HepG2 (cell line): Measurements from ENCODE around the gene ECSIT. TPM values are rescaled to one million over a fixed set of nuclear protein-coding genes. Genes with fewer than 3 reads are reported as not detected.
A peak's percentile ranks its signal among the peaks of the same experiment; 100 is the strongest.

Experiments
- CHD4 ChIP-seq: fragments of 200-600 bp; sonication (generic); IDR thresholded peaks from 2 replicates; pipeline ENCODE4 v1.7.0; 2017; ENCODE audit warnings: mild to moderate bottlenecking, low read length, borderline replicate concordance
- FOXK1 ChIP-seq: sonication (generic); formaldehyde crosslinking; IDR thresholded peaks from 2 replicates; pipeline ENCODE4 v1.4.0; 2020; ENCODE audit warnings: low read depth, missing genetic modification reagents, borderline replicate concordance
- HOXA3 ChIP-seq: sonication (generic); formaldehyde crosslinking; IDR thresholded peaks from 2 replicates; pipeline ENCODE4 v1.5.0; 2020; ENCODE audit warnings: missing genetic modification reagents
- IKZF4 ChIP-seq: sonication (generic); formaldehyde crosslinking; IDR thresholded peaks from 2 replicates; pipeline ENCODE4 v1.5.1; 2020; ENCODE audit warnings: borderline replicate concordance, mild to moderate bottlenecking, low read depth, missing genetic modification reagents; ENCODE audit errors: not compliant biosample characterization
- RAD21 ChIP-seq: fragments of 450-650 bp; formaldehyde crosslinking; IDR thresholded peaks from 2 replicates; pipeline ENCODE4 v1.5.0; 2020; ENCODE audit warnings: mild to moderate bottlenecking
- WIZ ChIP-seq: sonication (generic); formaldehyde crosslinking; IDR thresholded peaks from 2 replicates; pipeline ENCODE4 v1.5.1; 2020; ENCODE audit warnings: mild to moderate bottlenecking, missing genetic modification reagents
- ZNF317 ChIP-seq: sonication (generic); formaldehyde crosslinking; IDR thresholded peaks from 2 replicates; pipeline ENCODE4 v1.5.0; 2020; ENCODE audit warnings: mild to moderate bottlenecking, missing genetic modification reagents
- ZNF775 ChIP-seq: sonication (generic); formaldehyde crosslinking; IDR thresholded peaks from 2 replicates; pipeline ENCODE4 v1.4.0; 2020; ENCODE audit warnings: missing genetic modification reagents, mild to moderate bottlenecking, moderate library complexity, borderline replicate concordance
- ZNF83 ChIP-seq: sonication (generic); formaldehyde crosslinking; IDR thresholded peaks from 2 replicates; pipeline ENCODE4 v1.4.0; 2020; ENCODE audit warnings: missing genetic modification reagents, mild to moderate bottlenecking, borderline replicate concordance
- polyA plus RNA-seq, 8 experiments: library from polyadenylated mRNA; depleted of rRNA in 3 of 8; stranded (reverse) in 7 of 8; unstranded in 1 of 8; fragments of >200 nt; fragmentation: Illumina TruSeq in 4 of 8; extraction: Trizol in 4 of 8; gene quantifications; 2 replicates each; pipeline versions ENCODE4 v1.2.1 to v1.2.3, GENCODE V29; 2011 to 2016; ENCODE audit warnings: low read depth in 4 of 8, missing spikeins in 1 of 8, mixed read lengths in 1 of 8; ENCODE audit not compliant: insufficient read depth in 1 of 8
- total RNA-seq, 5 experiments: library from RNA; depleted of rRNA; stranded (reverse); fragments of >200 nt; fragmentation: Illumina TruSeq; extraction: Trizol; gene quantifications; 2 replicates each; pipeline ENCODE4 v1.2.3, GENCODE V29; 2016; ENCODE audit warnings: low read depth in 1 of 5
- TF ChIP-seq, protein P1 (sequence below): sonication (generic); formaldehyde crosslinking; IDR thresholded peaks from 2 replicates; pipeline ENCODE4 v1.5.0; 2020; ENCODE audit warnings: mild to moderate bottlenecking, missing genetic modification reagents, borderline replicate concordance
- TF ChIP-seq, protein P2 (sequence below): sonication (generic); formaldehyde crosslinking; IDR thresholded peaks from 2 replicates; pipeline ENCODE4 v1.5.1; 2020; ENCODE audit warnings: mild to moderate bottlenecking, missing genetic modification reagents
- TF ChIP-seq, protein P3 (sequence below): IDR thresholded peaks from 2 replicates; pipeline ENCODE4 v1.6.1; 2016; ENCODE audit warnings: mild to moderate bottlenecking
- TF ChIP-seq, protein P4 (sequence below): sonication (generic); formaldehyde crosslinking; conservative IDR thresholded peaks from 2 replicates; pipeline ENCODE4 v1.8.0; 2022; ENCODE audit warnings: mild to moderate bottlenecking, moderate library complexity, missing genetic modification reagents
- TF ChIP-seq, protein P5 (sequence below): fragments of 450-650 bp; IDR thresholded peaks from 2 replicates; pipeline ENCODE4 v1.6.1; 2016

ECSIT gene
- total and polyA plus RNA-seq, 2 of the 13 experiments (the other 11 are each of a cell fraction or from before 2014, with no cell fraction given), result 36.4 to 62.3 TPM

DNA sequence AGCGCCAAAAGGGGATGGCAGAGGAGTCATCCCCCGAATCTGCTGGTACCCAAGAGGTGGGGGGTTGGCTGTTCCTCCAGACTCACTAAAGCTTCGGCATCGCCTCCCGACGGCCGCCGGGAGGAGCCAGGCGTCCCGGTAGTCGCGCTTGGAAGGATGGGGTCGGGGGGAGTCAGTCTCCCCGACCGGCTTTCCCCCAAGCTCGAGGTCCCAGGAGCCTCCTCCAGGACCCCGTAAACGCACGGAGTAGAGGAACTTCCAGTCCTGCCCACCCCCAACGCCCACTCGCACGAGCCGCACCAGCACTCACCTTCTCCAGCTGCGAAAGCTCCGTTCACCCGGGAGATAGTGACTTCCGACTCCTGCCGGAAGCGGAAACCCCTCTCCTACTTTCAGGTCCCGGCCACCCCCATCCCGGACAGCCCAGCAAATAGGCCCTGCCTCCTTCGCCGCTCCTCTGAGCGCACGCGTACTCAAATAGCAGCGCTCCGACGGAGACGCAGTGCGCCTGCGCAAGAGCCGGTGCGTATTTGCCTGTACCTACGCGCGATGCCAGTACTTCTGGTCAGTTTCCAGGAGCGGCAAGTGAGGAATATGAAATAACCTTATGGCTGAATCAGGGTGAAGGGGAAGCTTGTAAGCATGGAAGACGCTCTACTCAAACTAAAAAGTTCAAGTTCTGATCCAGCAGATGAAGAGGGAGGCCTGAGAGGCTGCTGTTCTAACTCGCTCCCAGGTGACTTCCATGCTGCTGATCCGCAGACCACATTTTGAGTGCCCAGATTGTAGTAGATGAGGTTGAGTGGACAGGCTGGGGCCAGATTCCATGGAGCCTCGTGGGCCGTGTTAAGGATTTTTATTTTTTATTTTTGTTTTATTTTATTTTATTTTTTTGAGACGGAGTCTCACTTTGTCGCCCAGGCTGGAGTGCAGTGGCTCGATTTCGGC, 30.2 kb upstream of the ECSIT start, which contains the start of gene ELOF1 (continued):
- TF ChIP-seq, protein P1, sequence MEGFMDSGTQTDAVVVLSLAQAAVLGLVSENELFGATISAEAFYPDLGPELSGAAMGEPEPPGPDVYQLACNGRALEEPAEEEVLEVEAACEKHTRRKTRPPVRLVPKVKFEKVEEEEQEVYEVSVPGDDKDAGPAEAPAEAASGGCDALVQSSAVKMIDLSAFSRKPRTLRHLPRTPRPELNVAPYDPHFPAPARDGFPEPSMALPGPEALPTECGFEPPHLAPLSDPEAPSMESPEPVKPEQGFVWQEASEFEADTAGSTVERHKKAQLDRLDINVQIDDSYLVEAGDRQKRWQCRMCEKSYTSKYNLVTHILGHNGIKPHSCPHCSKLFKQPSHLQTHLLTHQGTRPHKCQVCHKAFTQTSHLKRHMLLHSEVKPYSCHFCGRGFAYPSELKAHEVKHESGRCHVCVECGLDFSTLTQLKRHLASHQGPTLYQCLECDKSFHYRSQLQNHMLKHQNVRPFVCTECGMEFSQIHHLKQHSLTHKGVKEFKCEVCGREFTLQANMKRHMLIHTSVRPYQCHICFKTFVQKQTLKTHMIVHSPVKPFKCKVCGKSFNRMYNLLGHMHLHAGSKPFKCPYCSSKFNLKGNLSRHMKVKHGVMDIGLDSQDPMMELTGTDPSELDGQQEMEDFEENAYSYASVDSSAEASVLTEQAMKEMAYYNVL (CRISPR knock-in tag), result peak; percentile 52; the same call in 1 of the 2 replicates
- TF ChIP-seq FOXK1 (CRISPR knock-in tag) (0 out of 2 replicates have a peak, but pooled peaks have one; percentile 3), ZNF775 (CRISPR knock-in tag) (no peak), ZNF317 (CRISPR knock-in tag) (0 out of 2 replicates have a peak, but pooled peaks have one; percentile 75), WIZ (CRISPR knock-in tag) (no peak), HOXA3 (peak; percentile 33; the same call in 1 of the 2 replicates), IKZF4 (CRISPR knock-in tag) (no peak), CHD4 (no peak), ZNF83 (CRISPR knock-in tag) (no peak), RAD21 (CRISPR knock-in tag) (peak; percentile 41; the same call in 1 of the 2 replicates)
- TF ChIP-seq, protein P2, sequence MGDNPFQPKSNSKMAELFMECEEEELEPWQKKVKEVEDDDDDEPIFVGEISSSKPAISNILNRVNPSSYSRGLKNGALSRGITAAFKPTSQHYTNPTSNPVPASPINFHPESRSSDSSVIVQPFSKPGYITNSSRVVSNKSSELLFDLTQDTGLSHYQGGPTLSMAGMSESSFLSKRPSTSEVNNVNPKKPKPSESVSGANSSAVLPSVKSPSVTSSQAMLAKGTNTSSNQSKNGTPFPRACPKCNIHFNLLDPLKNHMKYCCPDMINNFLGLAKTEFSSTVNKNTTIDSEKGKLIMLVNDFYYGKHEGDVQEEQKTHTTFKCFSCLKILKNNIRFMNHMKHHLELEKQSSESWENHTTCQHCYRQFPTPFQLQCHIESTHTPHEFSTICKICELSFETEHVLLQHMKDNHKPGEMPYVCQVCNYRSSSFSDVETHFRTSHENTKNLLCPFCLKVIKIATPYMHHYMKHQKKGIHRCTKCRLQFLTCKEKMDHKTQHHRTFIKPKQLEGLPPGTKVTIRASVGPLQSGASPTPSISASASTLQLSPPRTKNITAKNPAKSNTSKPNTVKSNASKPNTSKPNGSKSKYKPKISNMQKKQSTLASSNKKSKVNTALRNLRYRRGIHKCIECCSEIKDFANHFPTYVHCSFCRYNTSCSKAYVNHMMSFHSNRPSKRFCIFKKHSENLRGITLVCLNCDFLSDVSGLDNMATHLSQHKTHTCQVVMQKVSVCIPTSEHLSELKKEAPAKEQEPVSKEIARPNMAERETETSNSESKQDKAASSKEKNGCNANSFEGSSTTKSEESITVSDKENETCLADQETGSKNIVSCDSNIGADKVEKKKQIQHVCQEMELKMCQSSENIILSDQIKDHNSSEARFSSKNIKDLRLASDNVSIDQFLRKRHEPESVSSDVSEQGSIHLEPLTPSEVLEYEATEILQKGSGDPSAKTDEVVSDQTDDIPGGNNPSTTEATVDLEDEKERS, result no peak
- TF ChIP-seq, protein P3, sequence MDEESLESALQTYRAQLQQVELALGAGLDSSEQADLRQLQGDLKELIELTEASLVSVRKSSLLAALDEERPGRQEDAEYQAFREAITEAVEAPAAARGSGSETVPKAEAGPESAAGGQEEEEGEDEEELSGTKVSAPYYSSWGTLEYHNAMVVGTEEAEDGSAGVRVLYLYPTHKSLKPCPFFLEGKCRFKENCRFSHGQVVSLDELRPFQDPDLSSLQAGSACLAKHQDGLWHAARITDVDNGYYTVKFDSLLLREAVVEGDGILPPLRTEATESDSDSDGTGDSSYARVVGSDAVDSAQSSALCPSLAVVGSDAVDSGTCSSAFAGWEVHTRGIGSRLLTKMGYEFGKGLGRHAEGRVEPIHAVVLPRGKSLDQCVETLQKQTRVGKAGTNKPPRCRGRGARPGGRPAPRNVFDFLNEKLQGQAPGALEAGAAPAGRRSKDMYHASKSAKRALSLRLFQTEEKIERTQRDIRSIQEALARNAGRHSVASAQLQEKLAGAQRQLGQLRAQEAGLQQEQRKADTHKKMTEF (CRISPR knock-in tag), result peak; percentile 51; the same call in 1 of the 2 replicates
- TF ChIP-seq, protein P4, sequence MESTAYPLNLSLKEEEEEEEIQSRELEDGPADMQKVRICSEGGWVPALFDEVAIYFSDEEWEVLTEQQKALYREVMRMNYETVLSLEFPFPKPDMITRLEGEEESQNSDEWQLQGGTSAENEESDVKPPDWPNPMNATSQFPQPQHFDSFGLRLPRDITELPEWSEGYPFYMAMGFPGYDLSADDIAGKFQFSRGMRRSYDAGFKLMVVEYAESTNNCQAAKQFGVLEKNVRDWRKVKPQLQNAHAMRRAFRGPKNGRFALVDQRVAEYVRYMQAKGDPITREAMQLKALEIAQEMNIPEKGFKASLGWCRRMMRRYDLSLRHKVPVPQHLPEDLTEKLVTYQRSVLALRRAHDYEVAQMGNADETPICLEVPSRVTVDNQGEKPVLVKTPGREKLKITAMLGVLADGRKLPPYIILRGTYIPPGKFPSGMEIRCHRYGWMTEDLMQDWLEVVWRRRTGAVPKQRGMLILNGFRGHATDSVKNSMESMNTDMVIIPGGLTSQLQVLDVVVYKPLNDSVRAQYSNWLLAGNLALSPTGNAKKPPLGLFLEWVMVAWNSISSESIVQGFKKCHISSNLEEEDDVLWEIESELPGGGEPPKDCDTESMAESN (CRISPR knock-in tag), result peak; percentile 60; the same call in 1 of the 2 replicates
- TF ChIP-seq, protein P5, sequence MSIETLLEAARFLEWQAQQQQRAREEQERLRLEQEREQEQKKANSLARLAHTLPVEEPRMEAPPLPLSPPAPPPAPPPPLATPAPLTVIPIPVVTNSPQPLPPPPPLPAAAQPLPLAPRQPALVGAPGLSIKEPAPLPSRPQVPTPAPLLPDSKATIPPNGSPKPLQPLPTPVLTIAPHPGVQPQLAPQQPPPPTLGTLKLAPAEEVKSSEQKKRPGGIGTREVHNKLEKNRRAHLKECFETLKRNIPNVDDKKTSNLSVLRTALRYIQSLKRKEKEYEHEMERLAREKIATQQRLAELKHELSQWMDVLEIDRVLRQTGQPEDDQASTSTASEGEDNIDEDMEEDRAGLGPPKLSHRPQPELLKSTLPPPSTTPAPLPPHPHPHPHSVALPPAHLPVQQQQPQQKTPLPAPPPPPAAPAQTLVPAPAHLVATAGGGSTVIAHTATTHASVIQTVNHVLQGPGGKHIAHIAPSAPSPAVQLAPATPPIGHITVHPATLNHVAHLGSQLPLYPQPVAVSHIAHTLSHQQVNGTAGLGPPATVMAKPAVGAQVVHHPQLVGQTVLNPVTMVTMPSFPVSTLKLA, result peak; percentile 23; the same call in 1 of the 2 replicates
